RKO (cell line): ENCODE data around the gene WDR83.

Experiments
- DNase-seq: peaks from one replicate; pipeline ENCODE4 v3.0.0-alpha.2; 2016; ENCODE audit warnings: low spot score

The WDR83 gene

GRCh38 chr19:12715102-12715501, 48.5 kb downstream of the WDR83 start:
- DNase-seq, result no peak

- no peak for DNase-seq
These were observed 49.3 kb downstream of the WDR83 start for GRCh38 chr19:12715929-12716328.

GRCh38 chr19:12720296-12720695, 53.7 kb downstream of the WDR83 start:
- DNase-seq, result no peak

- DNase-seq, result peak; percentile 47
These were observed 54.4 kb downstream of the WDR83 start for GRCh38 chr19:12720851-12721655.

GRCh38 chr19:12721656-12722565, 55.3 kb downstream of the WDR83 start:
- DNase-seq, result peak; percentile 68

GRCh38 chr19:12722566-12723380, 56.2 kb downstream of the WDR83 start:
- peak; percentile 99 for DNase-seq

GRCh38 chr19:12723381-12723640, 56.7 kb downstream of the WDR83 start:
- peak; percentile 55 for DNase-seq

GRCh38 chr19:12723641-12724426, 57.2 kb downstream of the WDR83 start, which contains the start of gene TNPO2:
TNPO2 (minus strand) TSS chr19:12723932; CDS start chr19:12720977, 2,955 bp downstream.
- DNase-seq, result peak; percentile 85
